Stimulated activated CD4-positive, alpha-beta T cell treated with anti-CD3 and anti-CD28 coated beads, Interleukin-15, amount 100 ng/mL, for 1 hour (primary cell): ENCODE data around the gene MORN5.

Source experiments
- DNase-seq, 2 donors: peaks; one replicate each; pipeline ENCODE4 v3.0.0-alpha.2; 2020; ENCODE audit warnings: low read depth in 1 of 2, low spot score in 1 of 2

Gene MORN5

GRCh38 chr9:122143296-122143695, 16.4 kb upstream of the MORN5 start:
- DNase-seq = no peak

DNA sequence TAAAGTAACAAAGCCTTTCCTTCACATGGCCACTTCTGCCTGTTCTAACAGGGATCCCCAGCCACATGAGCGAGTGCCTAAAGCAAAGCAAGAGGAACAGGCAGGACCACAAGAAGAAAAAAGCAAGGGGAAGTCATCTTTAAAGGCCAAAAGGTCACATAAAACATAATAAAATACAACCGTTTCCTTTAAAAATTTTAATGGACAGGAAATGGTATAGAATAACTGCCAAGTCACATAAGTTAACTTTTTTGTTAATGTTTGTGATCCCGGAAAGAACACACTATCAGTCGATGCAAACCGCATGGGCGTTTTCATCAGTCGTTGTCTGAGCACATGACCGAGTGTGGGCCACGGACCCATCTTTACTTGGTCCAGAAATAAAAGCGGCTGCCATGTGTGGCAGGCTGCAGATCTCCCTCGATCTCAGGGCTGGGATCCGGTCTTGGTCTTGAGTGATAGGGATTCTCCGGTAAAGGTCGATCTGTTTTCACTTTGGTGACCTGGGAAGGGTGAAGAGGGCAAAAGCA, 15.8 kb upstream of the MORN5 start:
- no peak for DNase-seq

DNA sequence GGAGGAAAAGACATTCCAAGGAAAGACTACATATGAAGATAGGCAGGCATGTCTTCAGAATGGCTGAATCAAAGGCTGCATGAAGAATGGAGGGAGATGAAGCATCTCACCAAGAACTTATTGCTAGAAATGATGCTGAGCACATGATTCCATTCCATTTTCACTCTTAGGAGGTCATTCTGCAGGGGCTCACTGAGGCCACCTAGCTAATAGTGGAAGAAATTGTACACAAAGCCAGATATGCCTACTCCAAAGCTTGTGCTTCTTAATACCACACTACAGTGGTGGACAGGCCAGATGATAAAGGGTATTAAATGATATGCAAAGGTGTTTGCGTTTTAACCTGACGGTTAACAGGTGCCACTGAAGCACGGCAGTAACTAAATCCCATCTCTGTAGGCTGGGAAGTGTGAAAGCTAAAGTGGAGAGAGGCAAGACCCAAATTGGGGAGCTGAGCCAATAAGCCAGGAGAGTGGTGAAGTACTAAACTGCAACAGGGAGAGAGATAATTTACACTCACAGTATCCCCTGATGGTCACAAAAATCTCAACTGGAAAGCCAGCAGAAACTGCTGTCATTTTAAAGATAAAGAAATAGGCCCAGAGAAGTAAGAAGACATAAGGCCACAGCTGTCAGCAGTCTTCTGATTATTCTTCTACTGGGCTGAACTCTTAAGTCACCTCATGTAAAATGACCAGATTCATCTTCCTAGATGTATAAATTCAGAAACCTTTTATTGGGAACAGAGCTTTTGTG, 14.7 kb upstream of the MORN5 start:
- no peak for DNase-seq

DNA sequence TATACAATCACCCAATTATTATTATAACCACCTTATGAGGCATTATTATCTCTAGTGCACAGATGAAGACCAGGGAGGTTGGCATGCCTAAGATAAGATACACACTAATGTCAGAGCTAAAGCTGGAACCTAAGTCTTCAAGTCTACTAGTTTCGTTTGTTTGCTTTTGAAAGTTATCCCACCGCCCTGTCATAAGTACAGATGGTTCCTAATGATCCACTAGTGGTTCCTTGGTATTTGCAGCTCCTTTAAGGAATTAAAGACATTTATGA, 14.2 kb upstream of the MORN5 start:
- no peak for DNase-seq

GRCh38 chr9:122151267-122151828, 8.4 kb upstream of the MORN5 start:
- DNase-seq = no peak

GRCh38 chr9:122155796-122156195, 3.9 kb upstream of the MORN5 start:
- no peak for DNase-seq

- DNase-seq = no peak
Measured at GRCh38 chr9:122158202-122158601, 1.5 kb upstream of the MORN5 start.

GRCh38 chr9:122159925-122160246, 178 bp downstream of the MORN5 start:
- DNase-seq = no peak

DNA sequence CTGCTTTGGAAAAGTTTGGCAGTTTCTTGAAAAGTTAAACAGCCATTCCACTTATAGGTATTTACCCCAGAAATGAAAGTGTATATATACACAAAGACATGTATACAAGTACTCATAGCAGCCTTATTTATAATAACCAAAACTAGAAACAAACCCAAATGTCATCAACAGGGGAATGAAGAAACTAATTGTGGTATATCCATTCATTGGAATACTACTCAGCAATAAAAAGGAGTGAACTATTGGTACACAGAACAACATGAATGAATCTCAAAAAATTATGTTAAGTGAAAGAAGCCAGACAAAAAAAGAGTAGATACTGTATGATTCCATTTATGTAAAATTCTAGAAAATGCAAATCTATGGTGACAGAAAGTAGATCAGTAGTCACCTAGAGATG, 2.7 kb downstream of the MORN5 start:
- no peak for DNase-seq

- no peak for DNase-seq
Measured at GRCh38 chr9:122164286-122164685, 4.6 kb downstream of the MORN5 start.

GRCh38 chr9:122168356-122168755, 8.6 kb downstream of the MORN5 start:
- no peak for DNase-seq

GRCh38 chr9:122172131-122172530, 12.4 kb downstream of the MORN5 start:
- DNase-seq = no peak

DNA sequence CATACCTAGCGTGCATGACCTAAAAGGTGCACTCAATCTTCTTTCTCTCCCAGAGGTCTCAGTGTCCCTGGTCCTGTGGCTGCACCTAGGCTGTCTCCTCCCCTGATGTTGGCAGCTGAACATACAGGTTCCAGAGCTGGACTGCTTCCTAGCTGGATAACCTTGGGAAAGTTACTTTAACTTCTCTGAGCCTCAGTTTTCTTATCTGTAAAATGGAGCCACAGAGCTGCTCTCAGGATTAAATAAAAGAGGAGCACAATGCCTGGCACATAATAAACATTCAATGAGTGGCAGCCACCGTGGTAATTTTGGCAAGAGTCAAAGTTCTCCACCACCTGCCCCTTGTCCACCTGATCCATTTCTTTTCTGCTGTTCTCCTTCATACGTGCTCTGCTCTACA, 14.0 kb downstream of the MORN5 start:
- DNase-seq = no peak

DNA sequence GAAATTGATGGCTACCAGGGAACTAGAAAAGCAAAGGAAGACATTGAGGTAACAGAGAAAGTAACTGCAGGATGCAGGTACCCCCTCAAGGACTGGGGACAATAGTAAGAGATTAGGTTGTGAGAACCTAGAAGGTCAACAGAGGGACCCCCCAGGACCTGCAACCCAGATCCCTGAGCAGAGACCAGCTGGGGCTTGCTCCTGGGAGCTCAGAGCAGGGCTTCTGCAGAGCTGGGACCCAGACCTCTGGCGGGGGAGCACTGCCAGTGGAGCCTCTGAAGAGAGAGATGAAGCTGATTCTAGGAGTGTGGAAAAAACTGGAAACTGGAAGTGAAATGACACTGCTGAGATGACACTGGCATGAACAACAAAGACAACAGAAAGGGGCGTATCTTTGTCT, 17.2 kb downstream of the MORN5 start:
- no peak for DNase-seq

GRCh38 chr9:122179054-122179689, 19.5 kb downstream of the MORN5 start:
- DNase-seq = no peak

- no peak for DNase-seq
Measured at GRCh38 chr9:122179690-122180074, 20.0 kb downstream of the MORN5 start.

DNA sequence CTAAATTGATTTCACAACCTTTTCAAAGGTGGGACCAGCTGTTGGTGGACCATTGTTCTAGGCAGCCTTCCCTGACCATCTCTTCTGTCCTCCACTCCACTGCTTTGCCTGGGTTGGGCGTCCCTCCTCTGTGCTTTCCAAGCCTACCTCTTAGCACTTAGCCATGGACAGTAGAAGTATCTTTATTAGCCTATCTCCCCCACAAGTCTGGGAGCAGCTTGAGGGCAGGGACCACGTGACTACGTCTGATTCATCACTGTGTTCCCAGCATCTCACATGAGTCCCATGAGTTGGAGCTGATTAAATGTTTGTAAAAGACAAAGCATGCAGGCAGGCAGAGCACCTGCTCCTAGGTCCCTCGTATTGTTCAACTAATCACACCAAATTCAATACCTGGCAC, 20.9 kb downstream of the MORN5 start:
- DNase-seq = no peak

DNA sequence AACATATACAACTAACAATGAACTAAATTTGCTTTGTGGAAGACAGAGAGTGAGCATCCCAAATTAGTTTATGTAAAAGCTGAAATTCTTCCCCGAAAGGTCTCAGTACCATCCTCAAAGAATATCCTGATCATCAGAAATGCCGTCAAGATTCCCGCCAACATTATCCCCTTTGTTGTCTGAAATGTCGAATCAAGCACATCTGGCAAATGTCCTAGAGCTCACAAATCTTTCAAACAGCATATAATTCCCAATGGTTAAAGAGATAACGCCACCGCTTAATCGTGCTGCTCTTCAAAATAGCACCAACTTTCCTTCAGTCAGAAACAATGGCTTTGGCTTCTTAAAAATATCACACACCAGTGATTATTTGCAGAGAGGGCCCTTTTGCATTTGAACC, 23.8 kb downstream of the MORN5 start:
- no peak for DNase-seq

DNA sequence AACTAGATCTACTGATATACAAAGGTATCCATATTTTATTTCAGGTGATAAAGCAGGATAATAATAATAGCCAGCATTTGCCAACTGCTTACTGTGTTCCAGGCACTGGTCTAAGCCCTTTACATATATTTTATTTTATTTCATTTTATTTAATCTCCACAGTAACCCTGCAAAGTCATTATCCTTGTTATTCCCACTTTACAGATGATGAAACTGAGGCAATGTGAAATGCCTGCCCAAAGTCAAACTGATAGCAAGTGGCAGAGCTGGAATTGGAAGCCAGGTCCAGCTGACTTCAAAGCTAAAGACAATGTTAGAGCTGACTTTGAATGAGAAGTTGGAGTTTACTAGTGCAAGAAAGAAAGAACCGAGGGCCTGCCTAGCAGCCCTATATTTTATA, 24.8 kb downstream of the MORN5 start:
- no peak for DNase-seq

DNA sequence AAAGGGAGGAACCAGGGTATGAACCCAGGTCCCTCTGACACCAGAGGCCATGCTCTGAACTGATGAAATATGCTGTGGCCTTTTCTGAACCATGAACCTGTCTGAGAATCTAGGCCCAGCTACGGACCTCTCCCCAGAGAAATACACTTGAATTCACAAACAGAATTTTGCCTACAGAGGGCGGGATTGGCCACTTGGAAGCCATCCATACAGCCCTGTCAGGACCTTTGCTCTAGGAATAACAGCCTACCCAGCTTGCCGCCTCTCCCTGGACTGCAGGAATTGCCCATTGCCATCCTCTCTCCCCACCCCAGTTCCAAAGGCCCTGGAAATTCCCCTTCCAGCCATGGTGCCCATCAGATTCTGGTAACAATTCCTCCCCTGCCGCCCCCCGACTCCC, 26.6 kb downstream of the MORN5 start:
- no peak for DNase-seq

- no peak for DNase-seq
Measured at GRCh38 chr9:122186777-122187470, 27.2 kb downstream of the MORN5 start.

GRCh38 chr9:122188369-122188768, 28.7 kb downstream of the MORN5 start:
- no peak for DNase-seq
